ENCODE results near the gene NBEAL2.

Gene NBEAL2

GRCh38 chr3:47015151-47015550 is 35.7 kb downstream of the NBEAL2 start:
- ChIA-PET POLR2A (ENCODE audit: low non-redundant PET) (no interaction called here), CTCF (no interaction called here)
- peak overlapping the region; percentile 33; the same call in 1 of the 2 replicates for H3K27ac ChIP-seq
- DNase-seq (ENCODE audit: low spot score) = no peak
- no peak for TF ChIP-seq CTCF (conservative IDR thresholded peaks at IDR 0.05; ENCODE audit: low read depth)

DNA sequence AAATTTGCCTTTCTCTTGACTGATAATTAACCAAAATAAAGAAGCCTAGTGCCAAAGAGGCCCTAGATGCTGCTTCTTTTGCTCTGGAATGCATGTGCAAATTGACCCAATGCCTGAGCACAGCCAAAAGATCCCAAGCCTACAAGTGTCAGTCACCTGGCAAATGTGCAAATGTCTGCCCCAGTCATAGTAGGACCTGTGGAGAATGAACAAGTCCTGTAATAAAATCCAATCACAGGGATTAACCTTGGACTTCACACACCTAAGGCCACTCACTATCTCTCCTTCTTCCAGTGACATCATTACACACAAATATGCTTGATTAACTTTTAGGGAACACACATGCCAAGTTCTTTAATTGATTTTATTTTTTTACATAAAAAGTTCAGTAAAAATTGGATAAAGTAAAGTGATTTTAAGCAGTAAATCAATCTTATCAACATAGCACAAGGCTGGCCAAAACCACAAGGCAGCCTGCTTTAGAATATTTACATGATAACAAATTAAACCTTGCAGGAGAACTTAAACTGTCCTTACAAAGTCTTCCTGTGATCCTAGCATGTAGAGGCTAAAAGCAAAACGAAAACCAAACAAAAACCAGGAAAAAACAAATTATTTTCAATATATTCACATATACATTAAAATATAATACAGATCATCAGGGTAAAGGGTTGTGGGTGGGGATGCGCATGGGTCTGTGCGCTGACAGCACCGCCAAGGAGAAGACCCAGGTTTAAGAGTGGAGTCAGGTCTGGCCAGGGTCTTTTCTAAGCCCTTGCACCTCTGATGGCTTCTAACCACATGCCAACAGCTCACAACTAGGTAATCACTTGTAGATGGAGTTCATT is 36.8 kb downstream of the NBEAL2 start:
- ChIA-PET CTCF (interaction anchor here (0.7 kb wide), 1 partner anchor 113 kb away, joined by 3 read pairs; no protein-coding TSS in a partner anchor), POLR2A (ENCODE audit: low non-redundant PET) (no interaction called here)
- no peak overlapping the region for H3K27ac ChIP-seq
- no peak for TF ChIP-seq CTCF (conservative IDR thresholded peaks at IDR 0.05; ENCODE audit: low read depth)
- no peak for DNase-seq (ENCODE audit: low spot score)

DNA sequence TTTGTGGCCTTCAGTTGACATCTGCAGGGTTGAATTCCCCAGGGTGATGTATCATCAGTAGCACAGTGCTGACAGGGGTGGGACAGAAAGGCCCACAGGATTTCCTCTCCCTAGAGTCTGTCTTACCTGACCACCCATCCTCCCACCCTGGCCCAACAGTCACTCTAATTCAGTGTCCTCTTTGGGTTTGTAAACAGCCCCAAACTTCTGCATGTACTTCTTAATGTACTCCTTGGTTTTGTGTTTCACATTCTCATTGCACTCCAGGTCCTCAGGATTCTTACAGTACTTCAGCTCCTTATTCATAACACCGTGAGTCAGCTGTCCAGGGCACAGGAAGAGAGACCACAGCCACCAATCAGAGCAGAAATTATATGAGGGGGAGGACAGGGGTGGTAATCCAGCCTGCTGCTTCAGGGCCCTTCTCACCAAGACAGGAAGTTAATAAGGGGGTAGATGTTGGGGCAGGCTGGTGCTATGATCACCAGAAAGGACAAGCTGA is 37.5 kb downstream of the NBEAL2 start:
- DNase-seq (ENCODE audit: low spot score) = no peak
- POLR2A ChIA-PET (ENCODE audit: low non-redundant PET) = no interaction called here
- TF ChIP-seq CTCF (conservative IDR thresholded peaks at IDR 0.05; ENCODE audit: low read depth) = no peak
- no peak overlapping the region for H3K27ac ChIP-seq
- CTCF ChIA-PET = interaction anchor here (0.7 kb wide), 1 partner anchor 113 kb away, joined by 3 read pairs; no protein-coding TSS in a partner anchor

DNA sequence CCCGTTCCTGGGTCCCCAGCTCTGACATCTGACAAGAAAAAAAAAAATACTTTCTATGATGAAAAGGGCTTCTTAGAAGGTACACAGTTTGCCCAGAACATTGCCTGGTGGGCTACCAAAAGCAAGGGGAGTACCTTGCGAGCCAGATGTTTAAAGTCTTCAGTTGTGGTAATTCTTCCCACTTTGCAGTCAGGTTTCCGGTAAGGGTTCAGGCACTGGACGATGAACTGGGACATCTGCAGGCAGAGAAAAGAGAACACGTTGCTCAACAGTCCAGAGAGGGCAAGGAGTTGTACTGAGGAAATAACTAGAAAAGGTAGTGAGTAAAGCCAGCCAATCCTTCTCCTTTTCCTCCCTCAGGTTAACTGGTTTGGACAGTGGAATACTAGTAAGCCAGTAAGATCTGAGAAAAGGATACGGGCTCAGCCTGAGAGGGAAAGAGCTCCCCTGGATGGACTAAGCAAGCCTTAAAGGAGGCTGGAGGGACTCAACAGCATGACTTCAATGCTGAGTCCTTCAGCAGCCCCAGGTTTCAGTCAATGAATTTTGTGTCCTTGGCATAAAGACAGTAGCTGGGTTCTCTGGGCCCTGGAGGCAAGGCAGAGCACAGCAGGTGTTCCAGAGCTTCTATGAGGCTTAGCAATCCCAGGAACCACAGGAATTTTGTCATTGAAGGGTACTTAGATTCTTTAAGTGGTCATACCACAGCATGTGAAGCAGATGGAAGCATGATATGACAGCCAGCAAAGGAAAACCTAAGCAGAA is 38.2 kb downstream of the NBEAL2 start:
- no peak overlapping the region for H3K27ac ChIP-seq
- CTCF ChIA-PET = no interaction called here
- DNase-seq (ENCODE audit: low spot score) = no peak
- no peak for TF ChIP-seq CTCF (conservative IDR thresholded peaks at IDR 0.05; ENCODE audit: low read depth)
- POLR2A ChIA-PET (ENCODE audit: low non-redundant PET) = no interaction called here

- no peak for DNase-seq (ENCODE audit: low spot score)
- ChIA-PET CTCF (no interaction called here), POLR2A (ENCODE audit: low non-redundant PET) (no interaction called here)
- TF ChIP-seq CTCF (conservative IDR thresholded peaks at IDR 0.05; ENCODE audit: low read depth) = no peak
- H3K27ac ChIP-seq = no peak overlapping the region
These were observed 38.8 kb downstream of the NBEAL2 start for GRCh38 chr3:47018269-47018611.

DNA sequence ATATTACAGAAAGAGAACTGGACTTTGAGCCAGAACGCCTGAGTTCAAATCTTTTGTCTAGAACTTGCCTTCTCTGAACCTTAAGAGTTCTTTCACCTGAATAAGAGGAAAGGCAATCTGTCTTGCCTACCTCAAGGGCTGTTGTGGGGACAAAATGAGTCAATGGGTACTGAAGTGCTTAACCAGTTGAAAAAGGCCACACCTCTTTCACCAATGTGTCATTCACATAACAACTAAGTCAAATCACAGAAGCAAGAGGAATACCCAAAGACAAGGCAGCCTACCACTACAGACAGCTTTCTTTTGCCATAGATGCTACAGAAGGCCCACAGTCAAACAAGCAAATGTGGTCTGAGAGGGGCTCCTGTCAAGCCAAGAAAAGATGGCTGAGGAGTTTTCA is 39.7 kb downstream of the NBEAL2 start:
- no peak overlapping the region for H3K27ac ChIP-seq
- POLR2A ChIA-PET (ENCODE audit: low non-redundant PET) = no interaction called here

More for the DNA sequence above, 39.7 kb downstream of the NBEAL2 start:
- CTCF ChIA-PET = interaction anchor here (0.8 kb wide), 1 partner anchor 9 kb away, joined by 3 read pairs; no protein-coding TSS in a partner anchor
- TF ChIP-seq CTCF (conservative IDR thresholded peaks at IDR 0.05; ENCODE audit: low read depth) = no peak
- no peak for DNase-seq (ENCODE audit: low spot score)
